ENCODE measurements around the gene PTTG1IP.
A peak's percentile ranks its signal among the peaks of the same experiment; 100 is the strongest.

PTTG1IP gene

GRCh38 chr21:44817506-44817880 lies 56.0 kb downstream of the PTTG1IP start:
- H3K9me3 ChIP-seq (ENCODE audit: control insufficient read depth, insufficient read depth, low read length): peaks cover 6% of the 10 kb centered on the region; the same call in 1 of the 2 replicates
- H4K20me1 ChIP-seq (ENCODE audit: control insufficient read depth, insufficient read depth, low read depth, low read length): peaks cover 16% of the 10 kb centered on the region; the same call in 1 of the 2 replicates
- no peaks in the 10 kb centered on the region; the same call in 1 of the 2 replicates for H3K27me3 ChIP-seq (ENCODE audit: control insufficient read depth, low read length)
- no peak for TF ChIP-seq CTCF (IDR thresholded peaks at IDR 0.05; ENCODE audit: low read depth, low read length, poor library complexity, severe bottlenecking)
- TF ChIP-seq EZH2phosphoT487 (IDR thresholded peaks at IDR 0.05; ENCODE audit: borderline replicate concordance, low read length): no peak
- H3K79me2 ChIP-seq (ENCODE audit: control insufficient read depth, low read length): peaks cover 50% of the 10 kb centered on the region
- peak overlapping the region; percentile 55 for H3K4me2 ChIP-seq (ENCODE audit: low read length)
- H3F3A ChIP-seq (ENCODE audit: control insufficient read depth, insufficient read depth): no peaks in the 10 kb centered on the region
- H3K4me1 ChIP-seq (ENCODE audit: control insufficient read depth, low read length): peaks cover 12% of the 10 kb centered on the region
- H3K27ac ChIP-seq (ENCODE audit: low read depth, low read length): peak overlapping the region; percentile 43
- H3K36me3 ChIP-seq (ENCODE audit: control insufficient read depth, low read length): no peaks in the 10 kb centered on the region
- peak overlapping the region; percentile 83 for H3K4me3 ChIP-seq (ENCODE audit: low read length)
- no peaks in the 10 kb centered on the region for H3K9me2 ChIP-seq (replicated peaks; ENCODE audit: control insufficient read depth, low read length)

GRCh38 chr21:44816761-44817505 lies 56.6 kb downstream of the PTTG1IP start:
- H3K27ac ChIP-seq (ENCODE audit: low read depth, low read length): no peak overlapping the region
- H3K4me1 ChIP-seq (ENCODE audit: control insufficient read depth, low read length): peaks cover 12% of the 10 kb centered on the region
- no peaks in the 10 kb centered on the region for H3F3A ChIP-seq (ENCODE audit: control insufficient read depth, insufficient read depth)
- H3K79me2 ChIP-seq (ENCODE audit: control insufficient read depth, low read length): peaks cover 52% of the 10 kb centered on the region
- no peaks in the 10 kb centered on the region for H3K9me2 ChIP-seq (replicated peaks; ENCODE audit: control insufficient read depth, low read length)
- H3K27me3 ChIP-seq (ENCODE audit: control insufficient read depth, low read length): no peaks in the 10 kb centered on the region; the same call in 1 of the 2 replicates
- H3K4me3 ChIP-seq (ENCODE audit: low read length): peak overlapping the region; percentile 83
- H3K4me2 ChIP-seq (ENCODE audit: low read length): peak overlapping the region; percentile 55
- H3K9me3 ChIP-seq (ENCODE audit: control insufficient read depth, insufficient read depth, low read length): peaks cover 4% of the 10 kb centered on the region; the same call in 1 of the 2 replicates
- TF ChIP-seq EZH2phosphoT487 (IDR thresholded peaks at IDR 0.05; ENCODE audit: borderline replicate concordance, low read length) (no peak), CTCF (IDR thresholded peaks at IDR 0.05; ENCODE audit: low read depth, low read length, poor library complexity, severe bottlenecking) (no peak)
- peaks cover 16% of the 10 kb centered on the region; the same call in 1 of the 2 replicates for H4K20me1 ChIP-seq (ENCODE audit: control insufficient read depth, insufficient read depth, low read depth, low read length)
- no peaks in the 10 kb centered on the region for H3K36me3 ChIP-seq (ENCODE audit: control insufficient read depth, low read length)

GRCh38 chr21:44815852-44816628 lies 57.5 kb downstream of the PTTG1IP start:
- TF ChIP-seq CTCF (IDR thresholded peaks at IDR 0.05; ENCODE audit: low read depth, low read length, poor library complexity, severe bottlenecking): no peak
- no peak for TF ChIP-seq EZH2phosphoT487 (IDR thresholded peaks at IDR 0.05; ENCODE audit: borderline replicate concordance, low read length)
- H3K4me1 ChIP-seq (ENCODE audit: control insufficient read depth, low read length): peaks cover 12% of the 10 kb centered on the region
- H3K36me3 ChIP-seq (ENCODE audit: control insufficient read depth, low read length): peaks cover 5% of the 10 kb centered on the region; the same call in 1 of the 2 replicates
- no peaks in the 10 kb centered on the region; the same call in 1 of the 2 replicates for H3K27me3 ChIP-seq (ENCODE audit: control insufficient read depth, low read length)
- no peaks in the 10 kb centered on the region for H3K9me3 ChIP-seq (ENCODE audit: control insufficient read depth, insufficient read depth, low read length)
- H3K4me3 ChIP-seq (ENCODE audit: low read length): no peak overlapping the region
- H3K4me2 ChIP-seq (ENCODE audit: low read length): no peak overlapping the region
- H3K27ac ChIP-seq (ENCODE audit: low read depth, low read length): no peak overlapping the region
- H3K79me2 ChIP-seq (ENCODE audit: control insufficient read depth, low read length): peaks cover 59% of the 10 kb centered on the region
- no peaks in the 10 kb centered on the region for H3K9me2 ChIP-seq (replicated peaks; ENCODE audit: control insufficient read depth, low read length)
- peaks cover 16% of the 10 kb centered on the region; the same call in 1 of the 2 replicates for H4K20me1 ChIP-seq (ENCODE audit: control insufficient read depth, insufficient read depth, low read depth, low read length)
- no peaks in the 10 kb centered on the region for H3F3A ChIP-seq (ENCODE audit: control insufficient read depth, insufficient read depth)
